HepG2 (cell line): ENCODE data around the gene CTCF. TPM values are rescaled to one million over a fixed set of nuclear protein-coding genes. Genes with fewer than 3 reads are reported as not detected.

ENCODE experiments used
- BCL3 ChIP-seq: sonication (generic); formaldehyde crosslinking; IDR thresholded peaks from 2 replicates; pipeline ENCODE4 v1.5.1; 2020; ENCODE audit warnings: mild to moderate bottlenecking, missing genetic modification reagents, moderate library complexity
- ELF3 ChIP-seq: IDR thresholded peaks from 2 replicates; pipeline ENCODE4 v1.6.1; 2016; ENCODE audit warnings: missing genetic modification reagents, missing compliant biosample characterization
- GRHL1 ChIP-seq: sonication (generic); formaldehyde crosslinking; conservative IDR thresholded peaks from 2 replicates; pipeline ENCODE4 v1.8.0; 2022; ENCODE audit warnings: missing genetic modification reagents
- HNF1A ChIP-seq, 2 experiments: sonication (generic) in 1 of 2; formaldehyde crosslinking in 1 of 2; IDR thresholded peaks; 2 replicates each; pipeline versions ENCODE4 v1.4.0 to v1.6.1; 2016 to 2020; ENCODE audit warnings: borderline replicate concordance in 1 of 2, low read depth in 1 of 2, mild to moderate bottlenecking in 1 of 2, missing genetic modification reagents in 1 of 2
- HNF4A ChIP-seq: sonication (generic); formaldehyde crosslinking; IDR thresholded peaks from 2 replicates; pipeline ENCODE4 v1.4.0; 2020; ENCODE audit warnings: missing genetic modification reagents
- HOXA5 ChIP-seq: sonication (generic); formaldehyde crosslinking; IDR thresholded peaks from 2 replicates; pipeline ENCODE4 v1.4.0; 2020; ENCODE audit warnings: missing genetic modification reagents
- LCORL ChIP-seq, 2 experiments: fragments of 450-650 bp in 1 of 2; sonication (generic) in 1 of 2; formaldehyde crosslinking in 1 of 2; IDR thresholded peaks; 2 replicates each; pipeline versions ENCODE4 v1.5.0 to v1.6.1; 2017 to 2020; ENCODE audit warnings: antibody characterized with exemption in 1 of 2, missing genetic modification reagents in 1 of 2
- SP1 ChIP-seq, 2 experiments: fragments of 450-650 bp in 1 of 2; sonication (generic) in 1 of 2; formaldehyde crosslinking in 1 of 2; IDR thresholded peaks; 2 replicates each; pipeline versions ENCODE4 v1.4.0 to v1.6.1; 2016 to 2020; ENCODE audit warnings: missing genetic modification reagents in 1 of 2
- SRSF1 ChIP-seq: fragments of 200-400 bp; formaldehyde crosslinking; optimal IDR thresholded peaks from 2 replicates; pipeline ENCODE3; 2017; ENCODE audit warnings: mild to moderate bottlenecking, low read depth, low read length, moderate library complexity
- TFDP1 ChIP-seq: IDR thresholded peaks from 2 replicates; pipeline ENCODE4 v1.6.1; 2016; ENCODE audit warnings: missing compliant biosample characterization, missing genetic modification reagents, borderline replicate concordance
- ZNF280D ChIP-seq: sonication (generic); formaldehyde crosslinking; IDR thresholded peaks from 2 replicates; pipeline ENCODE4 v1.5.1; 2020; ENCODE audit warnings: mild to moderate bottlenecking, missing genetic modification reagents
- ZNF30 ChIP-seq: sonication (generic); formaldehyde crosslinking; IDR thresholded peaks from 2 replicates; pipeline ENCODE4 v1.5.0; 2020; ENCODE audit warnings: mild to moderate bottlenecking, missing genetic modification reagents
- ZNF333 ChIP-seq: sonication (generic); formaldehyde crosslinking; IDR thresholded peaks from 2 replicates; pipeline ENCODE4 v1.4.0; 2020; ENCODE audit warnings: mild to moderate bottlenecking, missing genetic modification reagents, borderline replicate concordance
- ZNF724P ChIP-seq: sonication (generic); formaldehyde crosslinking; IDR thresholded peaks from 2 replicates; pipeline ENCODE4 v1.8.0; 2022; ENCODE audit warnings: missing genetic modification reagents, borderline replicate concordance
- polyA plus RNA-seq, 8 experiments: library from polyadenylated mRNA; depleted of rRNA in 3 of 8; stranded (reverse) in 7 of 8; unstranded in 1 of 8; fragments of >200 nt; fragmentation: Illumina TruSeq in 4 of 8; extraction: Trizol in 4 of 8; gene quantifications; 2 replicates each; pipeline versions ENCODE4 v1.2.1 to v1.2.3, GENCODE V29; 2011 to 2016; ENCODE audit warnings: low read depth in 4 of 8, missing spikeins in 1 of 8, mixed read lengths in 1 of 8; ENCODE audit not compliant: insufficient read depth in 1 of 8
- total RNA-seq, 5 experiments: library from RNA; depleted of rRNA; stranded (reverse); fragments of >200 nt; fragmentation: Illumina TruSeq; extraction: Trizol; gene quantifications; 2 replicates each; pipeline ENCODE4 v1.2.3, GENCODE V29; 2016; ENCODE audit warnings: low read depth in 1 of 5

Gene CTCF
- total and polyA plus RNA-seq, 2 of the 13 experiments (the other 11 are each of a cell fraction or from before 2014, with no cell fraction given) = 19.5 to 37.5 TPM

- TF ChIP-seq ZNF280D (CRISPR knock-in tag) (peak; percentile 60; the same call in 1 of the 2 replicates), ZNF724P (CRISPR knock-in tag) (peak; percentile 58; the same call in 1 of the 2 replicates), ZNF30 (CRISPR knock-in tag) (peak; percentile 83), ZNF333 (CRISPR knock-in tag) (peak; percentile 82; the same call in 1 of the 2 replicates), GRHL1 (no peak), HOXA5 (0 out of 2 replicates have a peak, but pooled peaks have one; percentile 52), LCORL (IDR thresholded peaks at IDR 0.05) (no peak), LCORL (CRISPR knock-in tag; IDR thresholded peaks at IDR 0.05) (peak; percentile 62; the same call in 1 of the 2 replicates), BCL3 (CRISPR knock-in tag) (peak; percentile 3; the same call in 1 of the 2 replicates), HNF4A (CRISPR knock-in tag) (peak; percentile 46; the same call in 1 of the 2 replicates), ELF3 (CRISPR knock-in tag) (peak; percentile 34; the same call in 1 of the 2 replicates), TFDP1 (CRISPR knock-in tag) (0 out of 2 replicates have a peak, but pooled peaks have one; percentile 47), SP1 (IDR thresholded peaks at IDR 0.05) (no peak), SP1 (CRISPR knock-in tag; IDR thresholded peaks at IDR 0.05) (peak; percentile 14; the same call in 1 of the 2 replicates), HNF1A (IDR thresholded peaks at IDR 0.05; ENCODE audit: low read depth) (no peak), HNF1A (CRISPR knock-in tag; IDR thresholded peaks at IDR 0.05; ENCODE audit: borderline replicate concordance) (0 out of 2 replicates have a peak, but pooled peaks have one; percentile 8), SRSF1 (no peak)
These were observed 103.8 kb downstream of the CTCF start (continued) for GRCh38 chr16:67666032-67666551.
